ENCODE data around the gene LRP4.
"Not testable (repeated sequence)": the region's sequence is repeated elsewhere in the genome, so short reads cannot be mapped to it uniquely, and the experiment has no call there.

The LRP4 gene

GRCh38 chr11:46918083-46918787 lies at the start of gene LRP4:
Gene LRP4, minus strand, starts transcription at chr11:46918550. Its CDS starts 171 bp downstream, at chr11:46918379.
- peak in 1 of 2 experiments; percentile 26 for DNase-seq

DNA sequence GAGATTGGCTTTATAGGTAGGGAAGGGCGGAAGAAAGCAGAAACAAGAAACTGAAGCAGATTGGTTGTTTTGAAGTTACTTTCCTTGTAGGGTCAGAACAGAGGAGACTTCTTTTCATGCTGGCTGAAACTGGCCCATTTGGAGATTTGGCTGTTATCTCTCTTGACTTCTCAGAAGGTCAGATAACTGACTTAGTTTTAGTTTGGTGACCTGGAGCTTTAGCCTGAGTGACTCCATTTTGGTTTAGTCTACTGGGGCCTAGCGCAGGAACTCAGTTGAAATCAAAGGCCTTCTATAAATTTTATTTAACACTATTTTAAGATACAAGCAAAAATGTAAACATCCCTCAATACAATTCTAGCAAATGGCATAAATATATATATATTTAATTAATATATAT lies 49.6 kb upstream of the LRP4 start:
- no peak for DNase-seq

GRCh38 chr11:46966773-46967172 lies 48.4 kb upstream of the LRP4 start:
- no peak for DNase-seq

- DNase-seq = no peak
Measured at GRCh38 chr11:46963844-46964243, 45.5 kb upstream of the LRP4 start.

DNA sequence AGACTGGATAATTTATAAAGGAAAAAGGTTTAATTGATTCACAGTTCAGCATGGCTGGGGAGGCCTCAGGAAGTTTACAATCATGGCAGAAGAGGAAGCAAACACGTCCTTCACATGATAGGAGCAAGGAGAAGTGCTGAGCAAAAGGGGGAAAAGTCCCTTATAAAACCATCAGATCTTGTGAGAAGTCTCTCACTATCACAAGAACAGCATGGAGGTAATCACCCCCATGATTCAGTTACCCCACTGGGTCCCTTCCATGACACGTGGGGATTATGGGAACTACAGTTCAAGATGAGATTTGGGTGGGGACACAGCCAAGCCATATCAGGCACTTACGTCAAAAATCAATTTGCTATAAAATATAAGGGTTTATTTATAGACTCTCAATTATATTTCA lies 43.5 kb upstream of the LRP4 start:
- not testable (repeated sequence) for DNase-seq

GRCh38 chr11:46961041-46961440 lies 42.7 kb upstream of the LRP4 start:
- DNase-seq = no peak

GRCh38 chr11:46958777-46959176 lies 40.4 kb upstream of the LRP4 start:
- no peak for DNase-seq

GRCh38 chr11:46953093-46953492 lies 34.7 kb upstream of the LRP4 start:
- DNase-seq = no peak

DNA sequence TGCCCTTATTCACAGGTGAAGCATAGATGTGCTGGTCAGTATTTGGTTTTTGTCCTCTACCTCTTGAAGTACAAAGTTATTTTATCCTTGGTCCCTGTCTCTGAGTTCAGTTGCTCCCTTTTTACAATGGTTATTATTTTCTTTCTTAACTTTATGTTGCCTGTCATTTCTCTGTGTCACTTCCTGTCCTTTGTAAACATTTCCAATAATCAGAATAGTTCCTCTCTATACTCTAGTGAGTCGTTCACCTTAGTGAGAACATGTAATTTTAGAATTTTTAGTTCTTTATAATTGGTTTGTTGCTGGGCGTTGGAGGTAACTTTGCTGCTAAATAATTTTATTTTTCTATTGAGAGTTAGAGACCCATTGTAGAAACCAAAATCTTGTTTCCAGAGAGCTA lies 34.2 kb upstream of the LRP4 start:
- DNase-seq = no peak

DNA sequence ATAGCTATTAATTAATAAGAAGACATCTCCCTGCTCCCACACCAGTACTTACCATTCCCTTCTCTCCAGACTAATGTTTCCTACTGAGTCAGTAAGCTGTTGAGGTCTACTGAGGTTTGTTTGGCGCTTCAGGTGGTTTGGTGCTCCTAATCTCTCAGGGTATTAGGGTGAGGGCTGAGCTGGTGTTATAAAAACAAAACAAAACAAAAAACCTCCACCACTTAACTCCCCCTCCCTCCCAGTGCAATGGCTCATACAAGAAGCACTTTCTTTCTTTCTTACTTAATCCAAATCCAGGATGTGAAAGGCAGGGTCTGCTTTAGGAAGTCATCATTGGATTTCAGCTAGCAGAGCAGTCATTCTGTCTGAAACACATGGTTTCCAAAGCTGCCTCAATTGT lies 33.5 kb upstream of the LRP4 start:
- DNase-seq = no peak

- no peak for DNase-seq
Measured at GRCh38 chr11:46949297-46949696, 30.9 kb upstream of the LRP4 start.

DNA sequence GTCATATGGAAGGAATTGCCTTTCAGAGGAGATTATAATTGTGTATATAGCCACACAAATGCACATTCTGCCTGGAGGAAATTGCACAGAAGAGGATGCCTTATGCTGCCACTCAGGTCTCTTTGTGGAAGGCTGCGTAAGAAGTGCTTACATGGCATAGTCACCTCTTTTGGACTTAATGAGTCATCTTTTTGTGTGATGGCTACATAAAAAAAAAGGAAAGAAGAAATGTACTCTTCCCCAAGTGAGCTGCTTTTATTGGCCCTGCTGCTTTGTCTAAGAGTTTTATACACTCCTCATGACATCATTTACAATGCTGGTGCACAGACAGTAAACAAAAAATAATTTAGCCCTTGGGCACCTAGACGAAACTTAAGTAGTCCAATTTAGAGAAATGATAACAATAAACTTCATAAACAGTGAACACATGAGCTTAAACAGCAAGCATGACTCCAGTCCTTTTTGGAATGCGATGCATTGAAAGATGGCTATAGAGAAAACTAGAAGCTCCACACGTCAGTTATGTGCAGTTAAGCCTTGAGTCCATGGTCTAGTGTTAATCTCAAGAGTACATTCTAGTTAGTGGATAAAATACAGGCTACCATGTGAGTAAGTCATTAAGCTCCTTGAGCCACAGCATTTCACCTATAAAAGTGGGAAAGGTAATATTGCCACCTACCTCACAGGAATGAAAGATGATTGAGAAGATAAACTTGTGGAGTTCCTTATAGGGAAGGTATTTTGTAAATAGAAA lies 30.2 kb upstream of the LRP4 start:
- DNase-seq = no peak

- no peak for DNase-seq
Measured at GRCh38 chr11:46947399-46948077, 29.2 kb upstream of the LRP4 start.

DNA sequence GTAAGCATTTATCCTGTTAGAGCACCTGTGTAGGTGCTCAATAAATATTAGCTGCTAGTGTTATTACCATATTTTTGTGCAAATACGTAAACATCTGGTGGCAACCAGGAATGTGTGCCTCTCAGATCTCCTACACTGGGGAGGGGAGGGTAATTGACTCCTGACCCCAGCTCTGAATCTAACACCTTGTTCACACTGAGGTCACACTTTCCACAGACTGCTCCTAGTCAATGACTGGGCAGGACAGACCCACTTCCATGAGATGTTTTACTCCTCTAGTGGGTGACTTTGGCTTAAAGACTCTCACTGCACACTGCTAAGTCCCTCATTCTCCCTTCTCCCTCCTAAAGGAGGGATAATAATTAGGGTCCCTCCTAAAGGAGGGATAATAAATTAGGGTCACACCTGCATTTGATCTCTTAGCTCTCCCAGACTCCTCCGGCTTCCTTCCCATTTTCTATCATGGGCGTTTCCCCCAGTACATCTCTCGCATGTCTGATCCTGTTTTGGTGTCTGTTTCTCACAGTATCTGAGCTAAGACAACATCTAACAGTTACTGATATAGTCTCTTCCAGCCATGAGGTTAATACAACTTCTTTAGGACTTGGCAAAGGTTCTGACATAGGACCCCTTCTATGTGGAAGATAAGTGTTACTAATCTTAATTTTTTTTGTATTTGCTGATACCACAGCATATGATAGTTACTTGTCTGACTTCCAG lies 26.2 kb upstream of the LRP4 start:
- DNase-seq = no peak

DNA sequence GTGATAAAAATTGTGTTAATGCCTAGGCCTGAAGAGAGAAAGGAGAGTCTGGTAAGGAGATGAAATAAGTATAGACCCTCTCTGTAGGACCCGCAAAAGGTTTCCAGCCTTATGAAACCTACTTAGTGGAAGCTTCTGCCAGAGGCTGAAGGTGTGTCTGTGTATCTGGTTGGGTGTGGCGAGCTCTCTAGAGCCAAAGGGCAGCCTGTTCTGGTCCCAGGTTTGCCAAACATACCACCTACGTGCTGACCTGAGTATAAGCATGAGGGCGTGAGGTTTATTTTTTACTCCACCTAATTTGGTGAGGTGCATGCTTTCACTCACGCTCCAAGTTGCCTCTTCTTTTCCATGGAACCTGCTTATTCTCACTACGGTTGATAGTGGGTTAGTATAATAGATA lies 23.8 kb upstream of the LRP4 start:
- DNase-seq = no peak

- peak; percentile 89 to 96 for DNase-seq
Measured at GRCh38 chr11:46936138-46937110, 18.1 kb upstream of the LRP4 start, which contains the start of gene CSTPP1. Gene CSTPP1, plus strand, starts transcription at chr11:46936761. Its CDS starts 45 bp downstream, at chr11:46936806.

DNA sequence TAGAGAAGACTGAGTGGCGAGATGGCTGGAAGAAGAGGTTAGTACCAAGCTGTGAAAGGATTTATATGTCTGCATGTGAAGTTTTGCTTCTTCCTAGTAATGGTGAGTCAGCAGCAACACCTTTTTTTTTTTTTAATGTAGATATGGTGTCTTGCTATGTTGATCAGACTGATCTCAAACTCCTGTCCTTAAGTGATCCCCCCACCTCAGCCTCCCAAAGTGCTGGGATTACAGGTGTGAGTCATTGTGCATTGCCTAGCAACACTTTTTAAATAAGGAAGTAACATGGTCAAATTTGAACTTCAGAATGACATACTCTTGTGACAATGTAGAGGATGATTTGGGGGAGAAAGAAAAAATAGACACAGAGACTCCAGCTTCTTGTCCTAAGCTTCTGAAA lies 11.7 kb upstream of the LRP4 start:
- DNase-seq = no peak

DNA sequence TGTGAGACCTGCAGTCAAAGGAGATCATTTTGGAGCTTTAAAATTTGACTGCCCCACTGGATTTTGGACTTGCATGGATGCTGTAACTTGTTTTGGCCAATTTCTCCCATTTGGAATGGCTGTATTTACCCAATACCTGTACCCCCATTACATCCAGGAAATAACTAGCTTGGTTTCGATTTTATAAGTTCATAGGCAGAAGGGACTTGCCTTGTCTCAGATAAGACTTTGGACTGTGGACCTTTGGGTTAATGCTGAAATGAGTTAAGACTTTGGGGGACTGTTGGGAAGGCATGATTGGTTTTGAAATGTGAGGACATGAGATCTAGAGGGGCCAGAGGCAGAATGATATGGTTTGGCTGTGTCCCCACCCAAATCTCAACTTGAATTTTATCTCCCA lies 10.4 kb upstream of the LRP4 start:
- DNase-seq = not testable (repeated sequence)

DNA sequence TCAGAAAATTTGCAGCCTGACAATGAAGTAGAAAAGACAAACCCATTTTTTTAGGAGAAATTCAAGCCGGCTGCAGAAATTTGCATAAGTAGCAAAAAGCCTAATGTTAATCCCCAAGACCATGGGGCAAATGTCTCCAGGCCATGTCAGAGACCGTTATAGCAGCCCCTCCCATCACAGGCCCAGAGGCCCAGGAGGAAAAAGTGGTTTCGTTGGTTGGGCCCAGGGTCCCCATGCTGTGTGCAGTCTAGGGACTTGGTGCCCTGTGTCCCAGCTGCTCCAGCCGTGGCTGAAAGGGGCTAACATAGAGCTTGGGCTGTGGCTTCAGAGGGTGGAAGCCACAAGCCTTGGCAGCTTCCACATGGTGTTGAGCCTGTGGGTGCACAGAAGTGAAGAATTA lies 9.6 kb upstream of the LRP4 start:
- not testable (repeated sequence) for DNase-seq

DNA sequence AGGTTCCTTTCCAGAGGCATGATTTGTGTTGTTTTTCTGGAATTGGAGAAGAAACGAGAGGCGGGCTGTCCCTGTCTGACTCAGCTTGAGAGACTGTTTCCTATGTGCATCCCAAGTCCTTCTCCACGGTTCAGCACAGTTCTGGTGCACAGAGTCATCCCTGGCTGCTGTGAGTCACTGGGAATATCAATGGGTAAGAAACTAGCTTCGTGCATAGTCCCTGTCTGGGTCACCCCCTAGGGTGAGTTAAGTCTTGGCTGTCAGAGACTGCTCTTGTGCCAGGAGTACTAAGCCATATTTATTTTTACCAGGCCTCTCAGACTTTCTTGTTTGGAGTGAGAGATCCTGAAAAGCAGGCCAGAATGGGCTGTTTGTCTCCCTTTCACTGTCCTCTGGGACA lies 2.4 kb upstream of the LRP4 start:
- DNase-seq = peak; percentile 64 to 86

- no peak for DNase-seq
Measured at GRCh38 chr11:46918788-46919513, 601 bp upstream of the LRP4 start.
